Thoracic aorta (tissue), 2 donors: ENCODE results near the gene COPA. TPM values are rescaled to one million over a fixed set of nuclear protein-coding genes. Genes with fewer than 3 reads are reported as not detected.

Experiments used
- ATAC-seq: fragments of 150-250 bp; one replicate; pipeline ENCODE4 v1.8.0; 2017; ENCODE audit warnings: low read depth; ENCODE audit not compliant: insufficient number of reproducible peaks, low FRiP score
- DNase-seq: peaks from one replicate; pipeline ENCODE4 v3.0.0-alpha.2; 2020; ENCODE audit warnings: low spot score
- H3K27ac ChIP-seq, 2 donors: fragments of 200-600 bp; sonication (generic); 1 replicate in 1 of 2; 2 replicates in 1 of 2; pipeline ENCODE4 v1.5.1; 2016; ENCODE audit warnings: mild to moderate bottlenecking in 2 of 2, moderate library complexity in 2 of 2
- H3K27me3 ChIP-seq: fragments of 200-600 bp; sonication (generic); replicated peaks from 2 replicates; pipeline ENCODE4 v1.6.0; 2016; ENCODE audit warnings: mild to moderate bottlenecking; ENCODE audit not compliant: insufficient read depth
- H3K36me3 ChIP-seq: fragments of 200-600 bp; sonication (generic); one replicate; pipeline ENCODE4 v1.5.1; 2016
- H3K4me1 ChIP-seq, 2 donors: fragments of 200-600 bp; sonication (generic); 1 replicate in 1 of 2; 2 replicates in 1 of 2; pipeline versions ENCODE4 v1.5.1 to v1.6.0; 2016; ENCODE audit warnings: low read depth in 2 of 2, mild to moderate bottlenecking in 1 of 2; ENCODE audit not compliant: control insufficient read depth in 1 of 2
- H3K4me3 ChIP-seq: fragments of 200-600 bp; sonication (generic); 2 replicates; pipeline ENCODE4 v1.5.1; 2016; ENCODE audit warnings: mild to moderate bottlenecking
- H3K9me3 ChIP-seq: fragments of 200-600 bp; sonication (generic); 2 replicates; pipeline ENCODE4 v1.5.1; 2016
- total RNA-seq, 2 donors: library from RNA; depleted of rRNA; stranded (reverse); fragments of >200 nt; gene quantifications; one replicate each; pipeline versions ENCODE4 v1.1.0 to v1.2.3, GENCODE V29; 2016
- TF ChIP-seq, protein P1 (sequence below): fragments of 200-600 bp; sonication (generic); IDR thresholded peaks from one replicate; pipeline ENCODE4 v1.5.1; 2019; ENCODE audit warnings: antibody characterized with exemption

The COPA gene
- total RNA-seq, 2 donors from 2014 or later, result 114 to 162 TPM

DNA sequence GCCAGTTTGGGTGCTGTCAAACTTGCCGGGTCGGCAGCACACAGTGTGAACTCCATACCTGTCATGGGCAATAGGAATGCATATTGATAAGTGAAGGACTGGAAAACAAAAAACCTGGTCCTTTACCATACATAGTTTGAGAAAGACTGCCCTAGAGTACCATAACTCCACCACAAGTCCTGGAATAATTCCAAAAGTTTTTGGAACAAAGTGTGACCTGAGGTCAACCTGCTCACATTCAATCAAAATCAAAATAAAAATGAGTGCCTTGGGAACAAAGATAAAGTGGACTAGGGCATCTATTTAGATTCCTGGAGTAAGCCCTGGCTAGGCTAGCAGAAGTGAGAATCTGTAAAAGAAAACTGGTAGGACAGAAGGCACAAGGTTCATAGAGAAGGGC, 65.7 kb downstream of the COPA start:
- no peaks in the 10 kb centered on the region for H3K9me3 ChIP-seq
- ATAC-seq (no peak), DNase-seq (no peak)
- no peak overlapping the region for H3K4me3 ChIP-seq
- H3K27me3 ChIP-seq, result no peaks in the 10 kb centered on the region
- peaks cover 40% of the 10 kb centered on the region for H3K36me3 ChIP-seq
- H3K4me1 ChIP-seq, result peaks cover 0 to 7% of the 10 kb centered on the region in 2 donors
- TF ChIP-seq, protein P1, sequence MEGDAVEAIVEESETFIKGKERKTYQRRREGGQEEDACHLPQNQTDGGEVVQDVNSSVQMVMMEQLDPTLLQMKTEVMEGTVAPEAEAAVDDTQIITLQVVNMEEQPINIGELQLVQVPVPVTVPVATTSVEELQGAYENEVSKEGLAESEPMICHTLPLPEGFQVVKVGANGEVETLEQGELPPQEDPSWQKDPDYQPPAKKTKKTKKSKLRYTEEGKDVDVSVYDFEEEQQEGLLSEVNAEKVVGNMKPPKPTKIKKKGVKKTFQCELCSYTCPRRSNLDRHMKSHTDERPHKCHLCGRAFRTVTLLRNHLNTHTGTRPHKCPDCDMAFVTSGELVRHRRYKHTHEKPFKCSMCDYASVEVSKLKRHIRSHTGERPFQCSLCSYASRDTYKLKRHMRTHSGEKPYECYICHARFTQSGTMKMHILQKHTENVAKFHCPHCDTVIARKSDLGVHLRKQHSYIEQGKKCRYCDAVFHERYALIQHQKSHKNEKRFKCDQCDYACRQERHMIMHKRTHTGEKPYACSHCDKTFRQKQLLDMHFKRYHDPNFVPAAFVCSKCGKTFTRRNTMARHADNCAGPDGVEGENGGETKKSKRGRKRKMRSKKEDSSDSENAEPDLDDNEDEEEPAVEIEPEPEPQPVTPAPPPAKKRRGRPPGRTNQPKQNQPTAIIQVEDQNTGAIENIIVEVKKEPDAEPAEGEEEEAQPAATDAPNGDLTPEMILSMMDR, result no peak
- H3K27ac ChIP-seq, result no peak overlapping the region

- no peak for DNase-seq
- Histone ChIP-seq H3K27me3 (no peaks in the 10 kb centered on the region), H3K36me3 (no peaks in the 10 kb centered on the region), H3K4me3 (no peak overlapping the region), H3K9me3 (no peaks in the 10 kb centered on the region), H3K27ac (no peak overlapping the region), H3K4me1 (no peaks in the 10 kb centered on the region)
- no peak for ATAC-seq
- TF ChIP-seq, protein P1, result no peak
Measured at GRCh38 chr1:160271025-160271424, 72.0 kb downstream of the COPA start.

- Histone ChIP-seq H3K27ac (no peak overlapping the region), H3K4me3 (no peak overlapping the region), H3K9me3 (no peaks in the 10 kb centered on the region), H3K4me1 (peaks cover 0 to 3% of the 10 kb centered on the region in 2 donors), H3K27me3 (no peaks in the 10 kb centered on the region), H3K36me3 (no peaks in the 10 kb centered on the region)
- ATAC-seq, result no peak
- TF ChIP-seq, protein P1, result no peak
- DNase-seq, result no peak
Measured at GRCh38 chr1:160267284-160267991, 75.6 kb downstream of the COPA start.

DNA sequence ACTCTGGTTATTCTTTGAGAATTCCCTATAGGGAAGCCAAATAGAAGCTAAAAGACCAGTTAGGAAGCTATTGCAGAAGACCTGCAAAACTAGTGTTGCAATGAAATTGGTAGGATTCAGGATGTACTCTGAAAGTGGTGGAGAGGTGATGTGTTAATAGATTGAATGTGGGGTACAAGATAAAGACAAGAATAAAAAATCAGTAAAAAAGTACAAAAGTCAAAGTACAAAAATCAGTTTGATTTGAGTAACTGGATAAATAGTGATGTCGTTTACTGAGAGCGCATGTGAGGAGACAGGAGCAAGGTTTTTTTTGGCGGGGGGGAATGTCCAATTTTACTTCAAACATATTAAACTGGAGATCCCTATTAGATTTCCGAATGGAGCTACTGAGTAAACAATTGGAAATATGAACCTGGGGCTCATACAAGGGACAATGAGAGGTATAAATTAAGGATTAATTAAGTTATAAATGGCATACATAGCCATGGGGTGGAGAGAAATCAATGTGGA, 78.2 kb downstream of the COPA start:
- TF ChIP-seq, protein P1, result no peak
- Histone ChIP-seq H3K4me3 (no peak overlapping the region), H3K4me1 (peaks cover 17 to 18% of the 10 kb centered on the region in 2 donors), H3K27ac (no peak overlapping the region), H3K36me3 (no peaks in the 10 kb centered on the region), H3K27me3 (no peaks in the 10 kb centered on the region), H3K9me3 (no peaks in the 10 kb centered on the region)
- ATAC-seq (no peak), DNase-seq (no peak)

GRCh38 chr1:160261893-160262794, 80.9 kb downstream of the COPA start, which contains the start of gene DCAF8:
Gene DCAF8 (minus strand): TSS chr1:160262549. CDS start chr1:160244008, 18,541 bp downstream.
- H3K36me3 ChIP-seq, result no peaks in the 10 kb centered on the region
- DNase-seq, result peak; percentile 94

More at GRCh38 chr1:160261893-160262794, 80.9 kb downstream of the COPA start, which contains the start of gene DCAF8:
- Histone ChIP-seq H3K4me3 (peak within 1 kb of the TSS; percentile 100), H3K27me3 (no peaks in the 10 kb centered on the region), H3K9me3 (no peaks in the 10 kb centered on the region), H3K4me1 (peaks cover 33 to 42% of the 10 kb centered on the region in 2 donors), H3K27ac (peak within 1 kb of the TSS; percentile 97 to 99)
- ATAC-seq, result peak; percentile 91
- TF ChIP-seq, protein P1, result no peak
